ENCODE data around the gene CACNB2.

- TF ChIP-seq, protein P1, sequence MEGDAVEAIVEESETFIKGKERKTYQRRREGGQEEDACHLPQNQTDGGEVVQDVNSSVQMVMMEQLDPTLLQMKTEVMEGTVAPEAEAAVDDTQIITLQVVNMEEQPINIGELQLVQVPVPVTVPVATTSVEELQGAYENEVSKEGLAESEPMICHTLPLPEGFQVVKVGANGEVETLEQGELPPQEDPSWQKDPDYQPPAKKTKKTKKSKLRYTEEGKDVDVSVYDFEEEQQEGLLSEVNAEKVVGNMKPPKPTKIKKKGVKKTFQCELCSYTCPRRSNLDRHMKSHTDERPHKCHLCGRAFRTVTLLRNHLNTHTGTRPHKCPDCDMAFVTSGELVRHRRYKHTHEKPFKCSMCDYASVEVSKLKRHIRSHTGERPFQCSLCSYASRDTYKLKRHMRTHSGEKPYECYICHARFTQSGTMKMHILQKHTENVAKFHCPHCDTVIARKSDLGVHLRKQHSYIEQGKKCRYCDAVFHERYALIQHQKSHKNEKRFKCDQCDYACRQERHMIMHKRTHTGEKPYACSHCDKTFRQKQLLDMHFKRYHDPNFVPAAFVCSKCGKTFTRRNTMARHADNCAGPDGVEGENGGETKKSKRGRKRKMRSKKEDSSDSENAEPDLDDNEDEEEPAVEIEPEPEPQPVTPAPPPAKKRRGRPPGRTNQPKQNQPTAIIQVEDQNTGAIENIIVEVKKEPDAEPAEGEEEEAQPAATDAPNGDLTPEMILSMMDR (IDR thresholded peaks at IDR 0.05): no peak
- TF ChIP-seq POLR2A (IDR thresholded peaks at IDR 0.05) (no peak), EP300 (IDR thresholded peaks at IDR 0.05) (no peak)
Observed at GRCh38 chr10:18178854-18179483, 38.7 kb downstream of the CACNB2 start.

Measured in gastroesophageal sphincter (tissue), 3 donors.